ENCODE data around the gene DNAJC24.
"Not testable (repeated sequence)": the region's sequence is repeated elsewhere in the genome, so short reads cannot be mapped to it uniquely, and the experiment has no call there.

DNAJC24 gene

GRCh38 chr11:31369348-31370329 is at the start of gene DNAJC24, which contains the start of gene DCDC1:
TSS of gene DNAJC24 (plus strand) at chr11:31369860. CDS start at chr11:31370749, 889 bp downstream.
TSS of gene DCDC1 (minus strand) at chr11:31369739. CDS start at chr11:31328280, 41,459 bp downstream.
- no peak for DNase-seq

GRCh38 chr11:31321494-31321893 is 48.2 kb upstream of the DNAJC24 start:
- DNase-seq, result not testable (repeated sequence)

- DNase-seq, result no peak
These were observed 46.5 kb upstream of the DNAJC24 start for GRCh38 chr11:31323145-31323544.

GRCh38 chr11:31325160-31325559 is 44.5 kb upstream of the DNAJC24 start:
- no peak for DNase-seq

- no peak for DNase-seq
These were observed 43.1 kb upstream of the DNAJC24 start for GRCh38 chr11:31326470-31327148.

GRCh38 chr11:31327417-31327816 is 42.2 kb upstream of the DNAJC24 start:
- no peak for DNase-seq

- no peak for DNase-seq
These were observed 41.0 kb upstream of the DNAJC24 start for GRCh38 chr11:31328697-31329096.

- DNase-seq, result no peak
These were observed 31.9 kb upstream of the DNAJC24 start for GRCh38 chr11:31337806-31338205.

- DNase-seq, result no peak
These were observed 28.6 kb upstream of the DNAJC24 start for GRCh38 chr11:31340903-31341572.

GRCh38 chr11:31351168-31351567 is 18.5 kb upstream of the DNAJC24 start:
- DNase-seq, result no peak

GRCh38 chr11:31355131-31355530 is 14.5 kb upstream of the DNAJC24 start:
- no peak for DNase-seq

GRCh38 chr11:31355817-31356216 is 13.8 kb upstream of the DNAJC24 start:
- DNase-seq, result no peak

GRCh38 chr11:31361743-31362142 is 7.9 kb upstream of the DNAJC24 start:
- no peak for DNase-seq

GRCh38 chr11:31366795-31367194 is 2.9 kb upstream of the DNAJC24 start:
- DNase-seq, result no peak

- DNase-seq, result no peak
These were observed 6.2 kb downstream of the DNAJC24 start for GRCh38 chr11:31375879-31376278.

- no peak for DNase-seq
These were observed 13.5 kb downstream of the DNAJC24 start for GRCh38 chr11:31383116-31383515.

- DNase-seq, result no peak
These were observed 17.7 kb downstream of the DNAJC24 start for GRCh38 chr11:31387379-31387778.

GRCh38 chr11:31397239-31397834 is 27.7 kb downstream of the DNAJC24 start:
- DNase-seq, result no peak

GRCh38 chr11:31404614-31405013 is 35.0 kb downstream of the DNAJC24 start:
- DNase-seq, result no peak

GRCh38 chr11:31408201-31408600 is 38.5 kb downstream of the DNAJC24 start:
- DNase-seq, result no peak

GRCh38 chr11:31412946-31413345 is 43.3 kb downstream of the DNAJC24 start:
- DNase-seq, result no peak

GRCh38 chr11:31414338-31414737 is 44.7 kb downstream of the DNAJC24 start:
- DNase-seq, result no peak

- DNase-seq, result no peak
These were observed 45.8 kb downstream of the DNAJC24 start for GRCh38 chr11:31415435-31415834.
